Purkinje cell (primary cell): ENCODE results near the gene MARK4. TPM values are rescaled to one million over a fixed set of nuclear protein-coding genes. Genes with fewer than 3 reads are reported as not detected.

ENCODE experiments used
- polyA plus RNA-seq: library from polyadenylated mRNA; unstranded; fragments of >200 nt; fragmentation: Nextera tagmentation; gene quantifications from 2 replicates; pipeline ENCODE4 v1.2.1, GENCODE V29; 2014

MARK4 gene
- 3.1 and 3.7 TPM in 2 replicates for polyA plus RNA-seq

GRCh38 chr19:45250832-45251451 lies at the start of gene MARK4:
TSS of gene MARK4 (plus strand) at chr19:45251271. CDS start at chr19:45251589, 318 bp downstream.

GRCh38 chr19:45245334-45245787 lies 5.7 kb upstream of the MARK4 start, which contains the start of gene EXOC3L2:
TSS of gene EXOC3L2 (minus strand) at chr19:45245407. CDS start at chr19:45239045, 6,362 bp downstream.

GRCh38 chr19:45322744-45323281 lies 71.7 kb downstream of the MARK4 start, which contains the start of gene CKM:
TSS of gene CKM (minus strand) at chr19:45322875. CDS start at chr19:45319713, 3,162 bp downstream.

GRCh38 chr19:45340232-45340898 lies 89.3 kb downstream of the MARK4 start, which contains the start of gene KLC3:
TSS of gene KLC3 (plus strand) at chr19:45340750. CDS start at chr19:45345542, 4,792 bp downstream.

Other genes with a start within 250 kb of the MARK4 start
- 0.23 and 1.6 TPM in 2 replicates for gene RELB, start 249.8 kb upstream of the MARK4 start, polyA plus RNA-seq
- gene CLASRP, start 212.2 kb upstream of the MARK4 start, polyA plus RNA-seq: 1.2 and 2.1 TPM in 2 replicates
- 0.15 TPM in 1 of 2 replicates, not detected in the other for gene ZNF296, start 174.8 kb upstream of the MARK4 start, polyA plus RNA-seq
- 47.1 and 60.6 TPM in 2 replicates for gene GEMIN7, start 172.0 kb upstream of the MARK4 start, polyA plus RNA-seq
- 0.38 TPM in 1 of 2 replicates, not detected in the other for gene PPP1R37, start 158.1 kb upstream of the MARK4 start, polyA plus RNA-seq
- gene NKPD1, start 90.3 kb upstream of the MARK4 start, polyA plus RNA-seq: not detected in 2 replicates
- 21.4 and 25.5 TPM in 2 replicates for gene TRAPPC6A, start 73.0 kb upstream of the MARK4 start, polyA plus RNA-seq
- gene BLOC1S3, start 72.5 kb upstream of the MARK4 start, polyA plus RNA-seq: 1.6 and 4.4 TPM in 2 replicates
- gene EXOC3L2, start 5.9 kb upstream of the MARK4 start, polyA plus RNA-seq: not detected in 2 replicates
- not detected in 2 replicates for gene CKM, start 71.6 kb downstream of the MARK4 start, polyA plus RNA-seq
- gene KLC3, start 89.5 kb downstream of the MARK4 start, polyA plus RNA-seq: 0.23 TPM in 1 of 2 replicates, not detected in the other
- 1.4 and 2.7 TPM in 2 replicates for gene ERCC2, start 119.3 kb downstream of the MARK4 start, polyA plus RNA-seq
- not detected in 2 replicates for gene PPP1R13L, start 153.8 kb downstream of the MARK4 start, polyA plus RNA-seq
- gene POLR1G, start 155.4 kb downstream of the MARK4 start, polyA plus RNA-seq: 0.99 and 1.5 TPM in 2 replicates
- gene ERCC1, start 172.6 kb downstream of the MARK4 start, polyA plus RNA-seq: 21.0 and 25.6 TPM in 2 replicates
- not detected in 2 replicates for gene FOSB, start 216.7 kb downstream of the MARK4 start, polyA plus RNA-seq
- 1.6 TPM in 1 of 2 replicates, not detected in the other for gene RTN2, start 245.8 kb downstream of the MARK4 start, polyA plus RNA-seq
- 0.30 TPM in 1 of 2 replicates, not detected in the other for gene PPM1N, start 247.2 kb downstream of the MARK4 start, polyA plus RNA-seq